Fibroblast of skin of left quadriceps (primary cell): ENCODE measurements around the gene MAP3K3.
A peak's percentile ranks its signal among the peaks of the same experiment; 100 is the strongest.

ENCODE experiments used
- DNase-seq, 2 experiments: peaks; one replicate each; pipeline ENCODE4 v3.0.0-alpha.2; 2013; ENCODE audit warnings: low read depth in 2 of 2

The MAP3K3 gene

GRCh38 chr17:63652106-63652505 lies 29.9 kb downstream of the MAP3K3 start:
- DNase-seq = no peak

GRCh38 chr17:63653050-63653449 lies 30.8 kb downstream of the MAP3K3 start:
- DNase-seq = no peak

GRCh38 chr17:63657786-63658185 lies 35.6 kb downstream of the MAP3K3 start:
- no peak for DNase-seq

GRCh38 chr17:63658366-63658765 lies 36.1 kb downstream of the MAP3K3 start:
- DNase-seq = no peak

- no peak for DNase-seq
Measured at GRCh38 chr17:63659850-63660249, 37.6 kb downstream of the MAP3K3 start.

- no peak for DNase-seq
Measured at GRCh38 chr17:63665527-63666214, 43.5 kb downstream of the MAP3K3 start.

- DNase-seq = no peak
Measured at GRCh38 chr17:63672856-63673255, 50.6 kb downstream of the MAP3K3 start.

GRCh38 chr17:63675231-63675606 lies 53.0 kb downstream of the MAP3K3 start:
- DNase-seq = no peak

GRCh38 chr17:63675607-63676546 lies 53.7 kb downstream of the MAP3K3 start:
- DNase-seq = peak; percentile 38 to 44

- no peak for DNase-seq
Measured at GRCh38 chr17:63676584-63676983, 54.4 kb downstream of the MAP3K3 start.

GRCh38 chr17:63679214-63679613 lies 57.0 kb downstream of the MAP3K3 start:
- DNase-seq = no peak

- DNase-seq = no peak
Measured at GRCh38 chr17:63680700-63681099, 58.5 kb downstream of the MAP3K3 start.

- no peak for DNase-seq
Measured at GRCh38 chr17:63681530-63681929, 59.3 kb downstream of the MAP3K3 start.

- DNase-seq = no peak
Measured at GRCh38 chr17:63682441-63682840, 60.2 kb downstream of the MAP3K3 start.

GRCh38 chr17:63682981-63683380 lies 60.8 kb downstream of the MAP3K3 start:
- DNase-seq = no peak

GRCh38 chr17:63685041-63685440 lies 62.8 kb downstream of the MAP3K3 start:
- DNase-seq = no peak

- no peak for DNase-seq
Measured at GRCh38 chr17:63685578-63685977, 63.4 kb downstream of the MAP3K3 start.

GRCh38 chr17:63686138-63686685 lies 64.0 kb downstream of the MAP3K3 start:
- no peak for DNase-seq

GRCh38 chr17:63688396-63689020 lies 66.3 kb downstream of the MAP3K3 start:
- no peak for DNase-seq

GRCh38 chr17:63689479-63689878 lies 67.3 kb downstream of the MAP3K3 start:
- DNase-seq = no peak

GRCh38 chr17:63692195-63692816 lies 70.1 kb downstream of the MAP3K3 start:
- no peak for DNase-seq
